PFSK-1 (cell line): ENCODE data around the gene TNRC6C.

ENCODE experiments used
- POLR2AphosphoS5 ChIP-seq: IDR thresholded peaks from 2 replicates; pipeline ENCODE4 v1.6.1; 2012; ENCODE audit warnings: low read depth, mild to moderate bottlenecking, control low read depth, low read length, moderate library complexity
- TAF1 ChIP-seq: IDR thresholded peaks from 2 replicates; pipeline ENCODE4 v1.6.1; 2012; ENCODE audit warnings: low read length, control low read depth, borderline replicate concordance; ENCODE audit not compliant: insufficient read depth

DNA sequence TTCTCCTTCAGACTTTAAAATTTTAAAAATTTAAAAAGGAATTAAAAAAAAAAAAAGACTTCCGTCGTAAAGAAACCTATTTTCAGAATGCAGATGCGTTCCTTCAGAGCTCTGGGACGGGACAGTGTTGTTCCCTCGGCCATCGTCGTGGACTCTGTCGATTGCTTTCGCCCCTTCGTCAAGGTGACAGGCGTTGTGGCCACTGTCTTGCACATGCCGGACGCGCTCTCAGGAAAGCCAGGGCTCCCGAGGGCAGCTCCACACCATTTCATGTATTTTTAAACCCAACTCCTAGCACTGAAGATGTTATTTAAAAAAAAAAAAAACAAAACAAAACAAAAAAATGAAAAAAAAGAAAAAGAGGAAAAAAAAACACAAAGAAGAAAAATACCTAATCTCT, 147.7 kb downstream of the TNRC6C start:
- TF ChIP-seq POLR2AphosphoS5 (no peak), TAF1 (no peak)
